IPS-NIHi11 (cell line): ENCODE data around the gene ALDOA.
"Not testable (repeated sequence)": the region's sequence is repeated elsewhere in the genome, so short reads cannot be mapped to it uniquely, and the experiment has no call there.

ENCODE experiments used
- DNase-seq: peaks from one replicate; pipeline ENCODE4 v3.0.0; 2012; ENCODE audit warnings: mixed read lengths, low spot score

ALDOA gene

GRCh38 chr16:30065102-30065942 lies at the start of gene ALDOA:
TSS of gene ALDOA (plus strand) at chr16:30065760. CDS start at chr16:30066898, 1,138 bp downstream.
- peak; percentile 95 for DNase-seq

- DNase-seq: no peak
These were observed 48.8 kb upstream of the ALDOA start for GRCh38 chr16:30016555-30017276.

- DNase-seq: no peak
These were observed 48.3 kb upstream of the ALDOA start for GRCh38 chr16:30017277-30017656.

GRCh38 chr16:30017937-30018336 lies 47.6 kb upstream of the ALDOA start:
- DNase-seq: not testable (repeated sequence)

DNA sequence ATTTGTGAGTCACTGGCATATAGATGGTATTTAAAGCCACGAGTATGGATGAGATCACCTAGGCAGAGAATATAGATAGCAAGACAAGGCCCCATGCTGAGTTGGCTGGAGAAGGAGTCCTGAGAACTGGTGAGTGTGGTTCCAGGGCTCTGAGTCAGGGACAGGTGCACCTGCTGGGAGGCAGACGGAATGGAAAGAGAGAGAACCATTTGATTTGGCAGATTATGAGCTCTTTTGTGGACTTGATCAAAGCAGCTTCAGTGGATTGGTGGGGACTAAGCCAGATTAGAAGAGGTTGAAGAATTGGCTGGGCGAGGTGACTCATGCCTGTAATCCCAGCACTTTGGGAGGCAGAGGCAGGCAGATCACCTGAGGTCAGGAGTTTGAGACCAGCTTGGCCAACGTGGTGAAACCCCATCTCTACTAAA lies 46.8 kb upstream of the ALDOA start:
- DNase-seq: no peak

DNA sequence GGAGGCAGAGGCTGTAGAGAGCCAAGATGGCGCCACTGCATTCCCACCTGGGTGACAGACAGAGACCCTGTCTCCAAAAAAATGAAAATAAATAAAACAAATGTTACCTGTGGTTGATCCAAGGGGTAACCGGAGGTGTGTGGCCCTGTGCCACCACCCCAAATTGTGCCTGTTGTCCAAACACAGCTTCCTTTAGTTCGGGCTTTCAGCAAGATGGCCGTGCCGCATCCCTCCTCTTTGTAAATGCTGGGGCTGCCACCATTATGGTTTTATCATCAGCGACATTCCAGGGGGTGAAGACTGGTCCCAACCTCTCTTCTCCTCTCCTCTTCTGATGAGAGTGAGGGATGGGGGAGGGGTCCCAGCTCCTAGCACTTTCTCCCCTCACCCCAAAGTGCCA lies 42.7 kb upstream of the ALDOA start, which contains the start of gene C16orf92:
Gene C16orf92, plus strand, starts transcription at position 312 of the 400 bp plus-strand sequence. CDS start 143 bp downstream, outside the sequence.
- no peak for DNase-seq

- no peak for DNase-seq
These were observed 42.0 kb upstream of the ALDOA start for GRCh38 chr16:30023586-30023985.

DNA sequence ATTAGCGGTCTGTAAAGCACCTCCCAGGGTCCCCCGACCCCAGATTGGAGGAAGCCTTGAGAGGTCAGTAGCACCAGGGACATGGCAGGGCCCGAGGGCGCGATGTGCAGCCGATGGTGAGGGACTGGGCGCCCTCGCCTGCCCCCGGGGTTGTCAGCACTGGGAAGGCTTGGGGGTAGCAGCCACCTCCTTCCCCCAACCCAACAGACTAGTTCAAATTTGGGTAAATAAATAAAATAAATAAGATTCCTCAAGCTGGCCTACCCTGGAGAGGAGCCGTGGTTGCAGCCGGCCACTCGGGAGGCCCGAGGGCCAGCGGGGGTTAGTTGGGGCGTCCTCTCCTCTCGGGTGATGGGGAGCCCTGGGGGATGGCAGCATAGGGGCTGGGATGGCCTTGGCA lies 41.1 kb upstream of the ALDOA start:
- DNase-seq: no peak

- DNase-seq: no peak
These were observed 40.4 kb upstream of the ALDOA start for GRCh38 chr16:30025156-30025555.

- no peak for DNase-seq
These were observed 40.0 kb upstream of the ALDOA start for GRCh38 chr16:30025574-30025973.

DNA sequence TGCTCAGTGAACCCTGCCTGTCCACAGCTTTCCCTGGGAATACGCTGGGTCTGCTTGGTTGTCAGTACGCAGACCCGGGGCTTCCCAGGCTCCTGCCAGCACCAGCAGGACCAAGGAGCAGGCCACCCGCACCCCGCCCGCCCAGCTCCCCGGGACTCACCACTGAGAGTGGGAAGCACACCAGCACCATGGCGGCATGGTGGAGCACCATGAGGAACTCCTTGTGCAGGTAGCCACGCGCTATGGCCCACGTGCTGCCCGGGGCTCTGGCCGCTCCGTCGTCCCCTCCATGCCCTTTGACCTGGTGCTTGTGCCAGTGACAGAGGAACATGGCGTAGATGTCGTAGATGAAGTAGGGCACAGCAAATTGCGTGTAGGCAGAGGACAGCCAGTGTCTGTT lies 39.1 kb upstream of the ALDOA start:
- DNase-seq: no peak

GRCh38 chr16:30027588-30028437 lies 37.7 kb upstream of the ALDOA start:
- no peak for DNase-seq

- peak; percentile 72 for DNase-seq
These were observed 37.0 kb upstream of the ALDOA start for GRCh38 chr16:30028438-30029076.

- no peak for DNase-seq
These were observed 35.4 kb upstream of the ALDOA start for GRCh38 chr16:30030011-30030685.

- peak; percentile 57 for DNase-seq
These were observed 34.6 kb upstream of the ALDOA start, which contains the start of gene TLCD3B for GRCh38 chr16:30030841-30031413. TSS of gene TLCD3B (minus strand) at chr16:30031271. CDS start at chr16:30030527, 744 bp downstream.

DNA sequence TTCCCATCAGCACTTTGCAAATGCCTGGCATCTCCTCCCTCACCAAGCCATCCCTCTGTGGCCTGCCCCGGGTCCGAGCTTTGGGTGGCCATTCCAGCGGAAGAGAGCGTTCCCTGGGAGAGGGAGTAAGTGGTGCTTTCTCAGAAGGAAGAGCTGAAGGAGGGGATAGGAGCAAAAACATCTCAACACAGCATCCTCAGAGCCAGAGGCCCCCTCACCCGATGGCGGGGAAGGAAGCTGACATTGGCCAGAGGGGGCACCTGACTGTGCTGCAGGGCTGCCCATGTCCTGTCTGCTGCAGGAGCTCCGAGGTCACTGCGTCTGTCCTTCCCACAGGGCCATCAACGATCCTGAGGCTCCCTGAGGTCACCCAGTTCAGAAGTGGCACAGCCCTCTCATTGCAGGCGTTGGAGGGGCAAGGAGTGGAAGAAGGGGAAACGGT lies 34.1 kb upstream of the ALDOA start:
- DNase-seq: no peak

DNA sequence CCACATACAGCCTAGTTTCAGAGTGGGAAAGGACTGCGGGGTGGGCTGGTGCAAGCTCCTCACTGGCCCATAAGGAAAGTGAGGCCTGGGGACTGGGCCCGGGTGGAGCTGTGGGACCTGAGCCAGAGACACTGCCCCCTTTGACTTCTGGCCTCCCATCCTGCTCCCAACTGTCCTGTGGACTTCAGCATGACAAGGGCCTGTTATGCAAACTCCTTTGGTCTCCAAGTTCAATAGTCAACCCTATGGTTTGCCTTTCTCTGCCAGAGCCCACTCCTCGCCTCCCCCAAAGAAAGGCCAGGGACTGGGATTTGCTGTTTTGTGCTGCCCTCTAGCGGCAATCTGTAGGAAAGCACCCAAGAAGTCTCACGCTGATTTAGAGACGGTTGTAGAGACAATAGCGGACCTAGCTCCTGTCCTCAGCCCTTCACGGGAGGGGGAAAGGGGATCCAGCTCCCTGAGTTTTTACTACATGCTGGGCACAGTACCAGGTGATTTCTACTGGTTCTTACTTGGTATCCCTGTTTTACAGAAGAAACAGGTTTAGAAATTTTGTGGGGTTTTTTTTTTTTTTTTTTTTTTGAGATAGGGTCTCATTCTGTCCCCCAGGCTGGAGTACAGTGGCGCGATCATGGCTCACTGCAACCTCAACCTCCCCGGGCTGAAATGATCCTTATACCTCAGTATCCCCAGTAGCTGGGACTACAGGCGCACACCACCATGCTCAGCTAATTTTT lies 33.3 kb upstream of the ALDOA start:
- peak; percentile 74 for DNase-seq

GRCh38 chr16:30033270-30033669 lies 32.3 kb upstream of the ALDOA start:
- DNase-seq: no peak

- DNase-seq: no peak
These were observed 25.3 kb upstream of the ALDOA start for GRCh38 chr16:30040221-30040620.

- DNase-seq: not testable (repeated sequence)
These were observed 24.9 kb upstream of the ALDOA start for GRCh38 chr16:30040690-30041089.
